G401 (cell line): ENCODE measurements around the gene TMEM41B. TPM values are rescaled to one million over a fixed set of nuclear protein-coding genes. Genes with fewer than 3 reads are reported as not detected.

Experiments used
- DNase-seq: peaks from one replicate; pipeline ENCODE4 v3.0.0-alpha.2; 2015; ENCODE audit warnings: low spot score
- in situ Hi-C: cut with HindIII; loops from 2 replicates; pipeline ENCODE4 v1.10.0; 2016; ENCODE audit warnings: low sequenced_read_pairs, mixed read lengths
- total RNA-seq: library from RNA; depleted of rRNA; stranded (reverse); fragments of >200 nt; shearing (Covaris generic); gene quantifications from 2 replicates; pipeline ENCODE4 v1.2.3, GENCODE V29; 2014

TMEM41B gene
- total RNA-seq, 1 experiment from 2014 or later, result 66.2 TPM

- DNase-seq, result peak; percentile 44
- in situ Hi-C loops, result no loop called here
These were observed 624 bp downstream of the TMEM41B start for GRCh38 chr11:9313648-9314290.

- no peak for DNase-seq
- in situ Hi-C loops, result no loop called here
These were observed 3.8 kb downstream of the TMEM41B start for GRCh38 chr11:9310485-9311090.

DNA sequence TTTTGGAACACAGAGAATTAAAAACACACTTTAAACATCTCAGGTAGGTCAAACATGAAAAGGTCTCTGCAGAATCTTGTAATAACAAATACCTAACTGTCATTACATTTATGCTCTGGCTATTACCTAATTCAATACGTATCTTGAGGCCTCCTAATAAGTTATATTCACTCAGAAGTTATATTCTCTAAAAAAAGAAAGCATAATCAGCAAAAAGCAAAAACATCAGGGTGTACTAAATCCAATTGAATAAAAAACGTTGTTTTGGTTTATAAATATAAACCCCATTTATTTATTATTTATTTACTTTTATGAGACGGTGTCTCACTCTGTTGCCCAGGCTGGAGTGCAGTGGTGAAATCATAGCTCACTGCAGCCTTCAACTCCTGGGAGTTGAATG lies 10.2 kb downstream of the TMEM41B start:
- no peak for DNase-seq
- in situ Hi-C loops, result no loop called here

DNA sequence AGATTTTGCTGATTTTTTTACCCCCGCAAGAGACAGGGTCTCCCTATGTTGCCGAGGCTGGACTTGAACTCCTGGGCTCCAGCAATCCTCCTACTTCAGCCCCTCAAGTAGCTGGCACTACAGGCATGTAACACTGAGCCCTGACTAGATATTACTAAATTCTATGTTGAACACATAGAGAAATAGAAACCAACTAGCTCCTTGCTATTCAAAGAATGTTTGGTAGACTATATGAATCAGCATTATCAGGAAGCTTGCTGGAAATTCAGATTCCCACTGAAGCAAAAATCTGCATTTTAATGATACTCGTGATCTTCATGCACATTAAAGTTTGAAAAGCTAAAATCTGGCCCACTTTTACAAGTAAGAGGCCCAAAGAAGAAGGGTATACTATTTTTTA lies 11.9 kb downstream of the TMEM41B start:
- DNase-seq, result no peak
- in situ Hi-C loops, result no loop called here

DNA sequence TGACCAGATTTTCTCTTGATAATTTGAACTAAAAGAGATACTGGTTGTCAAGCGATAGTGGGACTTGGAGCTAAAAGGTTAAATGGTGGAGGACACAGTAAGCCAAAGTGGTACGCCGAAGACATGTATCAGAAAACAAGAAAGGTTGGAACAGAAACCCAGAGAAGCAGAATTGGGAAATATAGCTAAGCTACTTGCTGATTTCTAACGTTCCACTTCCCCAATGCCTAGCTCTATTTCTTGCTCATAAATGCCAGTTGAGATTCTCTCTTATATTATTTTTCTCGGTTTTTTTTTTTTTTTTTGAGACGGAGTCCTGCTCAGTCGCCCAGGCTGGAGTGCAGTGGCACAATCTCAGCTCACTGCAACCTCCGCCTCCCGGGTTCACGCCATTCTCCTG lies 12.7 kb downstream of the TMEM41B start:
- in situ Hi-C loops, result no loop called here

GRCh38 chr11:9293646-9294045 lies 20.7 kb downstream of the TMEM41B start:
- in situ Hi-C loops, result no loop called here
- no peak for DNase-seq

More for the DNA sequence above, 12.7 kb downstream of the TMEM41B start:
- DNase-seq, result no peak

- in situ Hi-C loops, result no loop called here
- DNase-seq, result no peak
These were observed 28.4 kb downstream of the TMEM41B start for GRCh38 chr11:9285850-9286587.

- in situ Hi-C loops, result no loop called here
- DNase-seq, result peak; percentile 27
These were observed 33.6 kb downstream of the TMEM41B start for GRCh38 chr11:9280655-9281301.

- DNase-seq, result no peak
- in situ Hi-C loops, result no loop called here
These were observed 37.2 kb downstream of the TMEM41B start for GRCh38 chr11:9277176-9277575.

GRCh38 chr11:9276571-9276970 lies 37.8 kb downstream of the TMEM41B start:
- DNase-seq, result no peak
- in situ Hi-C loops, result no loop called here

GRCh38 chr11:9274499-9275258 lies 39.7 kb downstream of the TMEM41B start:
- in situ Hi-C loops, result no loop called here

GRCh38 chr11:9273376-9274336 lies 40.7 kb downstream of the TMEM41B start:
- in situ Hi-C loops, result no loop called here
- no peak for DNase-seq

More at GRCh38 chr11:9274499-9275258, 39.7 kb downstream of the TMEM41B start:
- no peak for DNase-seq

DNA sequence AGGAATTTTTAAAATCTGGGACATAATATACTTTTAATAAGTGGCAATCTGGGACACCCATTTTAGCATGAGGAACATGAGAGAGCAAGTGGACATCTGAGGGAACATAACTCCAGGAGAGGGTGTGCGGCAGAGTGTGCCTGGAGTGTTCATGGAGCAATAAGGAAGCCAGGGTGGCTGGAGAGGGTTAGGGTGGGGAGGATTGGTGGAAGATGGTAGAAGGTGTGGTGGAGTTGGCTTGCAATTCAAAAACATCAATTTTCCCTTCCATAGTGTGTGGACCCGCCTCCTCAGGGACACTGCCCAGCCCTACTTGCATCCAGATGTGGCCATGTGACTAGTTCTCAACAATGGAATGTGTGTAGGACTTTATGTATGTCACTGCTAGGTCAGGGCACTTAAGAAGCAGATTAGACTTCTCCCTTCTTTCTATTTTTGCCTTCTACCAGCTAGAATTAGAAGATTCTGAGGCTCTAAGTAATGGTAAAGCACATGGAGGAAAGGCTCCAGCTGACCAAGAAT lies 44.8 kb downstream of the TMEM41B start:
- in situ Hi-C loops, result no loop called here
- no peak for DNase-seq

GRCh38 chr11:9267680-9268079 lies 46.7 kb downstream of the TMEM41B start:
- in situ Hi-C loops, result no loop called here
- no peak for DNase-seq

DNA sequence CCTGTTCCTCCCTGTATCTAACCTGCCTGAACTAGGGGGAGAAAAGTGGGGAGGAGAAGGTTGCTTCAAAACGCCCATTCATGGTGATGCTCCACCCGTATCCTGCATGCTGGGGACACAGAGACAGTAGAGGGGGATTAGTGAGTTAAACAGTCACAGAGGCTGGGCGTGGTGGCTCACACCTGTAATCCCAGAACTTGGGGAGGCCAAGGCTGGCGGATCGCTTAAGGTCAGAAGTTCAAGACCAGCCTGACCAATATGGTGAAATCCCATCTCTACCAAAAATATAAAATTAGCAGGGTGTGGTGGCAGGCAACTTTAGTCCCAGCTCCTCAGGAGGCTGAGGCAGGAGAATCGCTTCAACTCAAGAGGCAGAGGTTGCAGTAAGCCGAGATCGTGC lies 47.5 kb downstream of the TMEM41B start:
- in situ Hi-C loops, result no loop called here

GRCh38 chr11:9266132-9266736 lies 48.2 kb downstream of the TMEM41B start:
- in situ Hi-C loops, result no loop called here
- DNase-seq, result no peak

More for the DNA sequence above, 47.5 kb downstream of the TMEM41B start:
- no peak for DNase-seq
